Stimulated activated memory B cell treated with anti-CD40 and anti-IgM and Interleukin-4, amounts not matched to agents 10 μg/mL and 1 μg/mL and 100 μg/mL, for 72 hours (primary cell): ENCODE measurements around the gene FAM13A.

Source experiments
- ATAC-seq: fragments of 150-1000 bp; cut with Tn5 transposase; 2 replicates; pipeline ENCODE4 v1.10.0; 2021
- H3K27ac Mint-ChIP-seq: one replicate; pipeline ENCODE4 v1.8.0; 2022; ENCODE audit warnings: mild to moderate bottlenecking, mixed read lengths
- H3K27me3 Mint-ChIP-seq: one replicate; pipeline ENCODE4 v1.8.0; 2022; ENCODE audit warnings: mixed read lengths
- H3K36me3 Mint-ChIP-seq: one replicate; pipeline ENCODE4 v1.8.0; 2022; ENCODE audit warnings: mixed read lengths
- H3K4me1 Mint-ChIP-seq: one replicate; pipeline ENCODE4 v1.8.0; 2022; ENCODE audit warnings: mixed read lengths
- H3K4me3 Mint-ChIP-seq: one replicate; pipeline ENCODE4 v1.8.0; 2022; ENCODE audit warnings: mild to moderate bottlenecking, moderate library complexity, mixed read lengths
- H3K9me3 Mint-ChIP-seq: one replicate; pipeline ENCODE4 v1.8.0; 2022; ENCODE audit warnings: mixed read lengths

FAM13A gene

DNA sequence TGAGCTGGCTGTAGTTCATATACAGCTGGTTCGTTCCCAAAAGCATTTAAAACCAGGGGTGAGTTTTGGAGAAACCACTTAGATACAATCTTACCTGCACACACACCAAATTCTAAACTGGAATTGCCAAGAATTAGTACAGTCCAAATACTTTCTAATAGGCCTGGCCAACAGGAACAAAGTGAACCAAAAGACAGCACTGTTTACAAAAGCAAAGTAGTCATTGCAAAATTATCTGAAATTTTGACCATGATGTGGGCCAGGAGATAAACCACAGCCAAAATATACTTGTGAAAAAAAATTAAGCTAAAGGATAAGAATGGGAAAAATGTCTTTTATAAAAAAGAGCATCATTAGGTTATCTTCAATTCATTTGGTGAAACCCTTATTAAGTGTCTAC, 321.4 kb downstream of the FAM13A start:
- ATAC-seq: no peak
- Mint-ChIP-seq H3K27me3 (no peaks in the 10 kb centered on the region), H3K36me3 (no peaks in the 10 kb centered on the region), H3K27ac (no peak overlapping the region), H3K4me1 (peaks cover 24% of the 10 kb centered on the region), H3K4me3 (no peak overlapping the region), H3K9me3 (no peaks in the 10 kb centered on the region)

DNA sequence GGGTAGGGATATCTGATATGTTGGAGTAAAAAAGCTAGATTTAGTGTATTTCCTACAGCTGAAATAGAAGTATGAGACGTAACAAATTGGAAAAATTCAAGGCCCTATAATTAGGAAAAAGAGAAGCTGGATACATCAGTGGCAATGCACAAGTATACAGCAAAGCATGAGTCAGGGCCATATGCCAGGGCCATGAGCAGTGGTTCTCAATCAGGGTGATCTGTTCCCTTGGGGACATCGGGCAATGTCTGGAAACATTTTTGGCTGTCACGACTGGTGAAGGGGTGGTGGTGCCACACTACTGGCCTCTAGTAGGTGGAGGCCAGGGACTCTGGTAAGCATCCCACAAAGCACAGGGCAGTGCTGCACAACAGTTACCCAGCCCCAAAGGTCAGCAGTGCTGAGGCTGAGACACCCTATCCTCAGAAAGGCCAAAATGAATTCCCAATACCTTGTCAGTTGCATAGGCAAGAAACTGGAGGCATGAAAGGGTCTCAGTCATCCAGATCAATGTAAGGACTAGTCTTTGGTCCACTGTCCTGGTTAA, 322.5 kb downstream of the FAM13A start:
- no peaks in the 10 kb centered on the region for H3K36me3 Mint-ChIP-seq
- ATAC-seq: no peak
- no peaks in the 10 kb centered on the region for H3K9me3 Mint-ChIP-seq
- no peak overlapping the region for H3K4me3 Mint-ChIP-seq
- no peaks in the 10 kb centered on the region for H3K27me3 Mint-ChIP-seq
- H3K27ac Mint-ChIP-seq: no peak overlapping the region
- H3K4me1 Mint-ChIP-seq: peaks cover 24% of the 10 kb centered on the region

DNA sequence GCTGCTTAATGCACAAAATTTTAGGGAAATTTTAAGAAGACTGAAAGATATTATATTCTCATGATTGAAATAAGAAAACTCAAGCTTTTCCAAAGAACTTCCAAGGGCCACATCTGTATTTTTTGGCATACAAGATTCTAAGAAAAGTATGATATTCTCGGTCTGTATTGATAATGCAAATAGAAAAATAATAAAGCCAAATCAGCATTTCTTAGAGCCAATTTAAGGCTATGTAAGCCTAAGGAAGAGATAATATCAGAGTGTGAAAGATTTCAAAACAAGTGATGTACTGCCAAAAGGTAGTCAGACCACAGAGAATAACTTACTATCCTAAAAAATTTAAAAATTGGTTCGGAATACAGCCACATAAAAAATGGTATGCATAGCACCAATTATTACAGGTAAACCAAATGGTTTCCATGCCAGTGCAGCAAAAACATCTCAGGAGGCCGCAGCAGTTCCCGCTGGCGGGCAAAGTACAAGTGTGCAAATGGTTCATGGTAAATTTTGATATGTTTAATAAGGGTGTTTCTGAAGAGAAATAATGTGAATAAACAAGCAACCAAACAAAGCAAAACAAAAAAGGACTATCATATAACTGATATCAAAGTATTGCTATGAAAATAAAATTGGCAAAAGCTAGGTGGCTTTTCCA, 324.1 kb downstream of the FAM13A start:
- Mint-ChIP-seq H3K4me3 (no peak overlapping the region), H3K4me1 (peaks cover 18% of the 10 kb centered on the region), H3K9me3 (no peaks in the 10 kb centered on the region), H3K27me3 (no peaks in the 10 kb centered on the region), H3K27ac (no peak overlapping the region), H3K36me3 (peaks cover 3% of the 10 kb centered on the region)
- ATAC-seq: no peak

DNA sequence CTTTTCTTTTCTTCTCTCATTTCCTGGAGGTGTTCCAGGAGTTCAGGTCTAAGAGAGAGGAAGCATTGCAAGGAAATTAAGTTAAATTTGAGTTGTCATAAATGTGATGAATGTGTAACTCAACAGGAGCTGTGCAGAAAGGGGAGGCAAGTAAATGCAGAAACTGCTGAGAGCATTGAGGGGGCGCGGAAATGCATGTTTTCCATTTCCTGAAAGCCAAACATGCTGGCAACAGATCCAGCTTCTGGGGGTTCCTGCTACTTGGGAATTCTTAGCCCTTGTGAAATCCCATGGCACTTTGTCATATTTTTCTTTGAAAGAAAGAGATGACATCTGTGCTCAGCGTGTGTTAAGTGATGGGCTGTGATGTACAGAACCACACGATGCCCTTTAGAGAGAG, 325.6 kb downstream of the FAM13A start:
- Mint-ChIP-seq H3K27ac (no peak overlapping the region), H3K4me1 (peaks cover 4% of the 10 kb centered on the region), H3K4me3 (no peak overlapping the region), H3K9me3 (no peaks in the 10 kb centered on the region), H3K27me3 (no peaks in the 10 kb centered on the region), H3K36me3 (peaks cover 14% of the 10 kb centered on the region)
- no peak for ATAC-seq

DNA sequence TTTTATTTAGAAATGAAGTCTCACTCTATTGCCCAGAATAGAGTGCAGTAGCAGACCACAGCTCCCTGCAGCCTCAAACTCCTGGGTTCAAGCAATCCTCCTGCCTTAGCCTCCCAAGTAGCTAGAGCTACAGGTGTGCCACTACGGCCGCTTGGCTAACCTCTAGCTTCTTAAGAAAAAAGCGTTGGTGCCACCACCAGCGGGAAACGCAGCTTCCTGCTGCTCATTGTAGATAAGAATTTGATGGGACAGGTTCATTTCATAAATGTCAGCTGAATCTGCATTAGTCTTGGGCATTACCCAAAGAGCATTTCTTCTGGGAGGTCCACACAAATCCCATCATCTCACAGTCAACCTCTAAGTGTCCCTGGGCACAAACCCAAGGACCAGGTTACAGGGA, 326.2 kb downstream of the FAM13A start:
- ATAC-seq: no peak
- no peaks in the 10 kb centered on the region for H3K9me3 Mint-ChIP-seq
- H3K4me3 Mint-ChIP-seq: no peak overlapping the region
- no peak overlapping the region for H3K27ac Mint-ChIP-seq
- H3K36me3 Mint-ChIP-seq: peaks cover 14% of the 10 kb centered on the region
- H3K4me1 Mint-ChIP-seq: no peaks in the 10 kb centered on the region
- H3K27me3 Mint-ChIP-seq: no peaks in the 10 kb centered on the region

DNA sequence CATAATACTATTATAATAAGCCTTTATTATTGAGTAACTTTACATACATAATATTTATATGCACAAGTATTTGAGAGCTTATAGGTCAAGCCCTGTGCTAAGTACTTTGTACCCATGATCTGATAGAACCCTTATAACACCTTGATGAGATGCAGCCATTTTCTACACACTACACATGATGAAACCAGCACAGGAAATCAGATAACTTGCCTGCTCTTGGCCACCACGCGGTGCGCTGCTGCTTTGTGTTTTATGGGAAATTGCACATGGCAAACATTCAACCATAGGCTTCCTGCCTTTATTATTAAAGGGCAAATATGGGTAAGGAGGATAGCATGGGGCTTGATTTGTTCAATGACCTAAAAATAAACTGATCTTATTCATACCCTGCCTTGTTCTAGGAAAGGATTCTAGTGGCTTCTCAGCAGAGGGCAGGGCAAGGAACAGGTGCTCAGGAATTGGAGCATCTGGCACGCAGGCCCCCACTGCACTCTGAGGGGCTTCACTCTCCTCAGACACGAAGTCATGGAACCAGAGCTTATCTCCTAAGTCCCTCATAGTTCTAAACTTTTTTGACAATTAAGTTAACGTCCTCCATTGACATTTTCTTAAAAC, 327.7 kb downstream of the FAM13A start:
- no peak for ATAC-seq
- Mint-ChIP-seq H3K9me3 (no peaks in the 10 kb centered on the region), H3K27ac (no peak overlapping the region), H3K4me1 (no peaks in the 10 kb centered on the region), H3K4me3 (no peak overlapping the region), H3K36me3 (peaks cover 14% of the 10 kb centered on the region), H3K27me3 (no peaks in the 10 kb centered on the region)

DNA sequence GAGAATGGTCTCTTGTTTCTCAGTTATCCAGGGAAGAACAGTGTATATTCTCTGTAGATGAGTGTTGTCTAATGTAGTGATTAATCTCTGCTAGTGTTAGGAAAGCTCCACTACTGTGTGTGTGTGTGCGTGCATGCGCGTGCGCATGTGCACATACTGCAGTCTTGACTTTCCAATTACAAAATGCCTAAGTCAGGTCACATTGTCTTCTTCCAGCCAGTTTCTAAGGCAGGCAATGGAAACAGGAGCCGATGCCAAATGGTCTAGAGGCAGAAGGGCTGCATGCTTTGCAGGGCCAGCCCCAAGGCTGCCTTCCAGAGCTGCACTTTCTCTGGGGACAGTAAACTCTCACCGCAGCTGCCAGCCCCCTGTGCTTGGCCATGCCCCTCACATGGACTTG, 328.8 kb downstream of the FAM13A start:
- H3K4me3 Mint-ChIP-seq: no peak overlapping the region
- no peaks in the 10 kb centered on the region for H3K4me1 Mint-ChIP-seq
- no peak for ATAC-seq
- H3K36me3 Mint-ChIP-seq: peaks cover 14% of the 10 kb centered on the region
- no peaks in the 10 kb centered on the region for H3K27me3 Mint-ChIP-seq
- no peaks in the 10 kb centered on the region for H3K9me3 Mint-ChIP-seq
- no peak overlapping the region for H3K27ac Mint-ChIP-seq

DNA sequence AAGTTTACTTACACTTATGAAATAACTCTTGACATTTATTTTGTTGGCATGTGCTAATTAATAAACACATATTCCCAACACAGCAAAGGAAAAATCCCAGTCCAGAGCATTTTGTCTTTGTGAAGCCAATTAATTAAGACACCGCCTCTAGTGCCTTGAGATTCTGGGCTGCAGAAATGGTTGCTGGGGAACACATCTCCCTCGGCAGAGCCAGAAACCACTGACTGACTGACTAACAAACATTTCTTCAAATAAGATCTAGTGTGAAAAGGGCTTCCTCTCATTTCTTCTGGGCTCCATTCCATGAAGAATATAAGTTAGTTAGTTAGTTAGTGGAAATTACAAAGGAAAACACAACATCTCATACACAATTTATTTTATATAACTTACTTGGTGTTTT, 331.0 kb downstream of the FAM13A start:
- Mint-ChIP-seq H3K36me3 (peaks cover 16% of the 10 kb centered on the region), H3K4me1 (no peaks in the 10 kb centered on the region), H3K27me3 (no peaks in the 10 kb centered on the region), H3K4me3 (no peak overlapping the region), H3K9me3 (no peaks in the 10 kb centered on the region), H3K27ac (no peak overlapping the region)
- no peak for ATAC-seq

DNA sequence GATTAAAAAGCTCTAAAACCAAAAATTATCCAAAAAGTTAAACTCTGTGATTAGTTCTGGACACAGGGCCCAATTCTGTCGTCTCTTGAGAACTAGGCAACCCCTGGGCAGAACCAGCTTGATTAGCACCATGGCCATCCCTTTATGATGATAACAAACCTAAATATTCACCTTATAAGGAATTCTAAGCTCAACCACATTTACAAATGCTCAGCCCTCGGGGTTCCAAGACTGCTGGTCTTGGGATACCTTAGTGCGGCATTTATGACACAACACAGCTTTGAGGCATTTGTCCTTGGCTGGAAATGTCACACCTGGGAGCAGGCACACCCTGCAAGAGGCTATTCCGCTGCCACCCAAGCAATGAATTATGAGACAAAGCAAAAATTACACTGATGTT, 331.8 kb downstream of the FAM13A start:
- Mint-ChIP-seq H3K4me3 (no peak overlapping the region), H3K36me3 (peaks cover 25% of the 10 kb centered on the region), H3K27ac (no peak overlapping the region), H3K27me3 (no peaks in the 10 kb centered on the region), H3K4me1 (no peaks in the 10 kb centered on the region), H3K9me3 (no peaks in the 10 kb centered on the region)
- ATAC-seq: no peak

DNA sequence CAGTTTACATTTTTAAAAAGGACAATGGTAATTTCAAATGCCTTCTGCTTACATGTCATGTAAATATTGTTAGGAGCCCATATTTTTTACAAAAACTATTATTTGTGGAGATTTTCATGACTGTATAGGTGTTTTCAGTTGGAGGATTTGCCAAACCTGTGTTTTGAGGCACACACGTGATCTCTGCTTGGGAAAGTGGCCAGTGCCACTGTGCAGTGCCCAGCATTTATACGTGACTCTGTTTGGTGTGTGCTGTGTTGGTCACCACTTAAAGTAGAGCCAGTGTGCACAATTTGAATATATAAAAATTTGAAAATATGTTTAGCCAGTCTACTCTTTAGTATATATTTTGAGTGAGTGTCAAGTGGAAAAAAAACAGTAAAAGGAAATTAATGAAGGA, 332.6 kb downstream of the FAM13A start:
- Mint-ChIP-seq H3K27me3 (no peaks in the 10 kb centered on the region), H3K36me3 (peaks cover 32% of the 10 kb centered on the region), H3K9me3 (no peaks in the 10 kb centered on the region), H3K4me3 (no peak overlapping the region), H3K27ac (no peak overlapping the region), H3K4me1 (no peaks in the 10 kb centered on the region)
- ATAC-seq: no peak

DNA sequence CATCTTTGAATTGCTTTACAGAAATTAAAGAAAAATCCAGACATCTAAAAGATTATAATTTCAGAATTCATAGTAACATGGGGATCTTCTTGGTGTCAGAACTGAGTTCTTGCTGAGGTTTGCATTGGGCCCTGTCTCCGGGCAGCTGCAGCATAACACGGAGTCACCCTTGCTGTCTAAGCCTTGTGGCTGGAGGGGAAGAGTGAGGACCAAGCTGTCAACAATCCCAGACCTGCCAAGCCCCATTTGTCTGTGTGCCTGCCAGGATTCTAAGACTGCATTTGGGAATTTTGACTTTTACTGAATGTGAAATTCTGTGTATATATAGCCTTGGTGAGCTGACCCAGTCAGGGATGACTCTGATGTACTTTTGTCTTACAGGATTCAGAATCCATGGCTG, 334.2 kb downstream of the FAM13A start:
- Mint-ChIP-seq H3K27ac (no peak overlapping the region), H3K4me3 (no peak overlapping the region), H3K36me3 (peaks cover 45% of the 10 kb centered on the region), H3K4me1 (no peaks in the 10 kb centered on the region), H3K9me3 (no peaks in the 10 kb centered on the region), H3K27me3 (no peaks in the 10 kb centered on the region)
- ATAC-seq: no peak

DNA sequence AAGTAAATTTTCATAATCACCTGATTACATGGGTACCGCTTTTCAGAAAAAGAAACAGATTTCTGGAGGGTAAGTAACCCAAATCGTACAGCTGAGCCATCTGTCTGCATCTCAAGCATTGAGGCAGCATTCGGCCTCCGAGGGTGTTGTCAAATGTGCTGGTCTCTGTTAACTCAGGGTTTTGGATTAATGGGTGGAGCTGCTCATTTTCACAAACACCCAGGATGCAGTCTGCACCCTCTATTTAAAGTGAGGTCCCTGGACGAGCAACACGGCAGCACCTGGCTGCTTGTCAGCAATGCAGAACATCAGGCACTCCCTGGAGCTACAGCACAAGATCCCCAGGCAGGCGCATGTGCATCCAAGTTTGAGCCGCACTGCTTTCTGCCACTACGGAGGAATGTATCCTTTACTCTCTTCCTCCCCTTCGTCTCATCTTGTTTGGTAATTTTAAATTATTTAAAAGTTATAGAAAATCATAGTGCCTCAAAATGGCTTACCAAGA, 334.7 kb downstream of the FAM13A start:
- Mint-ChIP-seq H3K27ac (no peak overlapping the region), H3K9me3 (peaks cover 5% of the 10 kb centered on the region), H3K36me3 (peaks cover 46% of the 10 kb centered on the region), H3K27me3 (no peaks in the 10 kb centered on the region), H3K4me1 (no peaks in the 10 kb centered on the region), H3K4me3 (no peak overlapping the region)
- no peak for ATAC-seq

DNA sequence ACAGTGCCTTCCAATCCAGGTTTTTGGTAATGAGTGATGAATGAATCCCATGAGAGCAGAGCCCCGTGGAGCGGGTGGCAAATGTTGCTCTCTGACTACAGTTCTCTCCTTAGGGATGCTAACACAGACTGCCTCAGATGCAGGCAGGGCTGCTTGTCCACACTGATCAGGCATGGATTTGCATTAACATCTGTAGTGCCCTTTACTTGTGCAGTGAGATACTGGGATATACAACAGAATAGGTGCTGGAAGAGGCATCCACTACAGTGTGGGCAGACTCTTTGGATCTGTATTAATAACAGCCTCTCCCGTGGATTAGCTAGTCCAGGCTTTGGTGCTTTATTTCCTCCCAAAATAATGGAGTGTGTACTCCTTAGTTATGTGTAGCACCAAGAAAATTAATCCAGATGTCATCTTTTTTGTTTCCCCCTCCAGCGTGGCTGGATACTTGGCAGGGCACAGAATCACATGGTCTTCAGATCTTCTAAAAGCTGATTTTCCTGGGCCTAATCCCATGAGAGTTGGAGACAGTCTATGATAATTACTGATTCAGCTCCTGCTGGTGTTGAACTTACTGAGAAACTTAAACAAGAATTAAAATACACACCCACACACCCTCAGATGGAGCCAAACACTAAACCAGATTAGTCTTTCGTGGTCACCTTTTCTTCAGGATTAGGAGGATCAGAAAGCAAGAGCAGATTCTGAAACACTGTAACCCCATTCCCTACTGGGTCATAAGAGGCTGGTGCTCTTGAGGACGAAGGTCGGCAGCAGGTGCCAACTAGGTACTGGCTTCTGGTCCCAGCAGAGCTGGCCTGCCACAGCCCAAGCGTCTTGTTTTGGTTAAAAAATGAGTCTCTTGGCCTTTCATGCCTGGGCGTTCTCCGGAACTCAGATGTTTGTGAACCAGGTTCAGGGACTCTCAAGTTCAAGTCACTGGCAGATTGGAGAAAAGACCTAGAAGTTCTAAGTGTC, 336.2 kb downstream of the FAM13A start:
- no peak overlapping the region for H3K4me3 Mint-ChIP-seq
- H3K9me3 Mint-ChIP-seq: peaks cover 14% of the 10 kb centered on the region
- peaks cover 55% of the 10 kb centered on the region for H3K36me3 Mint-ChIP-seq
- H3K4me1 Mint-ChIP-seq: no peaks in the 10 kb centered on the region
- no peaks in the 10 kb centered on the region for H3K27me3 Mint-ChIP-seq
- ATAC-seq: no peak
- H3K27ac Mint-ChIP-seq: no peak overlapping the region

DNA sequence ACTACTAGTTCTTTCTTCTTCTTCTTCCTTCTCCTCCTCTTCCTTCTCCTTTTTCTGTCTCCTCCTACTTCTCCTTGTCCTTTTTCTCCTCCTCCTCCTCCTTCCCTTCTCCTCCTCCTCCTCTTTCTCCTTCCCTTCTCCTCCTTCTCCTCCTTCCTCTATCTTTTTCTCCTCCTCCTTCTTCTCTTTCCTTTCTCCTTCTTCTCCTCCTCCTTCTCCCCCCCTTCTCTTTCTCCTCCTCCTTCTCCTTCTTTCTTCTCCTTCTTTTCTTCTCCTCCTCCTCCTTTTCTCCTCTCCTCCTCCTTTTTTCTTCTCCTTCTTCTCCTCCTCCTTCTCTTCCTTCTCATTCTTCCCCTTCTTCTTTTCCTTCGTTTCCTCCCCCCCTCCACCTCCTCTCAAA, 337.6 kb downstream of the FAM13A start:
- peaks cover 17% of the 10 kb centered on the region for H3K9me3 Mint-ChIP-seq
- H3K4me1 Mint-ChIP-seq: no peaks in the 10 kb centered on the region
- no peak for ATAC-seq
- no peaks in the 10 kb centered on the region for H3K27me3 Mint-ChIP-seq
- no peak overlapping the region for H3K4me3 Mint-ChIP-seq
- peaks cover 69% of the 10 kb centered on the region for H3K36me3 Mint-ChIP-seq
- no peak overlapping the region for H3K27ac Mint-ChIP-seq

DNA sequence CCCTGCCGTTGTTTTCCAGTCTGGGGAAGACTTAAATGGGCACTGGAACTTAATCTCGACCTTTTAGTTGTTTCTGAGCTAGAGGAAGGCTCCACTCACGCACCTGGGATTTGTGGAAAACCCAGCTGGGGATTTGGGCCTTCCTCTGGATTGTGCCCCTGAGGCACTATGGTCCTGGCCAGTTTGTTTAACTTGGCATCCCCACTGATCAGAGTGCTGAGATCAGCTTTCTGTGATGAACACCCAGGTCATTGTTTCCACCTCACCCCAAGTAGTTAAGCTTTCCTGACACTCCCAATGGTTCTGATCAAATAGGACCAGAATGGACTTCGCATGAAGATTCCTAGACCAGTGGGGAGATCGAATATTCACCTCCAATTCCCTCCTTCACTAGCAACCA, 338.9 kb downstream of the FAM13A start:
- H3K9me3 Mint-ChIP-seq: peaks cover 17% of the 10 kb centered on the region
- no peak overlapping the region for H3K4me3 Mint-ChIP-seq
- no peaks in the 10 kb centered on the region for H3K27me3 Mint-ChIP-seq
- H3K27ac Mint-ChIP-seq: no peak overlapping the region
- no peaks in the 10 kb centered on the region for H3K4me1 Mint-ChIP-seq
- peaks cover 81% of the 10 kb centered on the region for H3K36me3 Mint-ChIP-seq
- no peak for ATAC-seq
